A673 (cell line): ENCODE measurements around the gene ZNF25. TPM values are rescaled to one million over a fixed set of nuclear protein-coding genes. Genes with fewer than 3 reads are reported as not detected.
"Not testable (repeated sequence)": the region's sequence is repeated elsewhere in the genome, so short reads cannot be mapped to it uniquely, and the experiment has no call there.

ENCODE experiments used
- Bru-seq: library from RNA; stranded (reverse); fragments of 400-500 nt; gene quantifications from one replicate; lab custom pipeline; 2021; lab: Mats Ljungman, UMichigan
- BruChase-seq, 2 experiments: library from RNA; stranded (reverse); fragments of 400-500 nt; gene quantifications; one replicate each; lab custom pipeline; 2021; lab: Mats Ljungman, UMichigan
- BruUV-seq: library from RNA; stranded (reverse); fragments of 400-500 nt; replicated peaks from 2 replicates; lab custom pipeline; 2021; lab: Mats Ljungman, UMichigan
- CTCF ChIA-PET: fragments of 300-600 bp; sonication (Branson Sonifier 250); formaldehyde crosslinking; loops from one replicate; lab custom pipeline; 2022; ENCODE audit warnings: antibody characterized with exemption; lab: Charles Lee
- POLR2A ChIA-PET: fragments of 300-600 bp; sonication (Branson Sonifier 250); formaldehyde crosslinking; loops from one replicate; lab custom pipeline; 2022; ENCODE audit warnings: antibody characterized with exemption; ENCODE audit not compliant: low non-redundant PET; lab: Charles Lee
- DNase-seq: peaks from one replicate; pipeline ENCODE4 v3.0.0-alpha.2; 2015; ENCODE audit warnings: low spot score
- H3K27ac ChIP-seq: fragments of 200-600 bp; sonication (generic); 2 replicates; pipeline ENCODE4 v1.5.1; 2016; ENCODE audit warnings: mixed run types, low read depth, mild to moderate bottlenecking, mixed read lengths, antibody characterized with exemption, low read length; ENCODE audit not compliant: poor library complexity, severe bottlenecking
- H3K27me3 ChIP-seq: fragments of 200-600 bp; sonication (generic); replicated peaks from 2 replicates; pipeline ENCODE4 v1.6.1; 2017; ENCODE audit warnings: mixed run types, low read depth, mild to moderate bottlenecking, mixed read lengths, antibody characterized with exemption, low read length; ENCODE audit not compliant: insufficient read depth, poor library complexity
- H3K36me3 ChIP-seq: fragments of 200-600 bp; sonication (generic); 2 replicates; pipeline ENCODE4 v1.6.1; 2016; ENCODE audit warnings: mixed run types, mild to moderate bottlenecking, mixed read lengths, antibody characterized with exemption, low read length; ENCODE audit not compliant: insufficient read depth, poor library complexity, severe bottlenecking
- H3K4me1 ChIP-seq: fragments of 200-600 bp; sonication (generic); 2 replicates; pipeline ENCODE4 v1.6.1; 2017; ENCODE audit warnings: mixed run types, mild to moderate bottlenecking, mixed read lengths, antibody characterized with exemption, low read length; ENCODE audit not compliant: insufficient read depth, poor library complexity, severe bottlenecking
- H3K4me3 ChIP-seq: fragments of 200-600 bp; sonication (generic); 2 replicates; pipeline ENCODE4 v1.5.1; 2016; ENCODE audit warnings: low read depth, mixed run types, mild to moderate bottlenecking, mixed read lengths, low read length; ENCODE audit not compliant: poor library complexity, severe bottlenecking
- H3K9me3 ChIP-seq: fragments of 200-600 bp; sonication (generic); 2 replicates; pipeline ENCODE4 v1.6.1; 2016; ENCODE audit warnings: mixed run types, low read depth, mild to moderate bottlenecking, mixed read lengths, antibody characterized with exemption, low read length; ENCODE audit not compliant: poor library complexity, severe bottlenecking
- CTCF ChIP-seq: fragments of 300-800, 200-600 bp; sonication (generic); conservative IDR thresholded peaks from 2 replicates; pipeline ENCODE4 v1.5.1; 2017; ENCODE audit warnings: low read depth, mild to moderate bottlenecking, antibody characterized with exemption, low read length, moderate library complexity, mixed read lengths
- EZH2 ChIP-seq: fragments of 200-600 bp; sonication (generic); IDR thresholded peaks from 2 replicates; pipeline ENCODE4 v1.6.1; 2017; ENCODE audit warnings: borderline replicate concordance, low read depth, mild to moderate bottlenecking, mixed read lengths, antibody characterized with exemption, low read length; ENCODE audit not compliant: poor library complexity, severe bottlenecking
- intact Hi-C: fragments of 100-400 bp; cut with micrococcal nuclease; formaldehyde crosslinking; loops from one replicate; pipeline ENCODE4 v1.10.0; 2022; ENCODE audit not compliant: unreplicated experiment
- long read RNA-seq: library from polyadenylated mRNA; stranded (forward); transcript quantifications from one replicate; pipeline ENCODE4 v2.0.0, GENCODE V29; 2022
- total RNA-seq: library from RNA; stranded (reverse); gene quantifications from 2 replicates; pipeline ENCODE4 v1.2.3, GENCODE V29; 2021

Gene ZNF25
- total RNA-seq (5.8 and 6.7 TPM in 2 replicates), Bru-seq, nascent RNA (percentile 71 among the genes with signal in this experiment), BruChase-seq, experiment 1, labeled RNA remaining after a 2-hour chase (percentile 72 among the genes with signal in this experiment), BruChase-seq, experiment 2, labeled RNA remaining after a 6-hour chase (percentile 70 among the genes with signal in this experiment)
- long read RNA-seq, full-length matches to known transcripts: 7 of 14 reads
- long read RNA-seq, partial matches to known transcripts: 1 of 14 reads
- long read RNA-seq, other reads (novel, unspliced or antisense): 6 of 14 reads

GRCh38 chr10:37976091-37976879 is at the start of gene ZNF25:
TSS of gene ZNF25 (minus strand) at chr10:37976647. CDS start at chr10:37971722, 4,925 bp downstream.
- peak; percentile 98 for DNase-seq
- TSS peak; percentile 46 for BruUV-seq
- Histone ChIP-seq H3K9me3 (peaks cover 6% of the 10 kb centered on the region), H3K4me3 (peak within 1 kb of the TSS; percentile 79), H3K36me3 (no peaks in the 10 kb centered on the region), H3K27ac (peak within 1 kb of the TSS; percentile 92), H3K4me1 (no peaks in the 10 kb centered on the region), H3K27me3 (no peaks in the 10 kb centered on the region)
- ChIA-PET POLR2A (no interaction called here), CTCF (interaction anchor here (0.5 to 1.0 kb wide), 8 partner anchors 12 to 496 kb away, joined by 3 to 6 read pairs (median 5); partner anchors contain the start of gene ZNF33A)
- intact Hi-C loops: loop anchor here (1.0 to 10.0 kb wide), 3 partner anchors 34 to 389 kb away; partner anchors contain the start of genes ZNF248 and ZNF33A
- TF ChIP-seq CTCF (peak; percentile 95), EZH2 (no peak)

GRCh38 chr10:38025283-38025682 is 48.8 kb upstream of the ZNF25 start:
- DNase-seq: no peak
- H3K27ac ChIP-seq: no peak overlapping the region
- no TSS peak for BruUV-seq
- no peak overlapping the region for H3K4me3 ChIP-seq
- H3K36me3 ChIP-seq: peaks cover 31% of the 10 kb centered on the region
- intact Hi-C loops: no loop called here
- no peaks in the 10 kb centered on the region for H3K9me3 ChIP-seq
- H3K4me1 ChIP-seq: no peaks in the 10 kb centered on the region
- CTCF ChIA-PET: no interaction called here
- POLR2A ChIA-PET: no interaction called here
- H3K27me3 ChIP-seq: no peaks in the 10 kb centered on the region
- TF ChIP-seq CTCF (no peak), EZH2 (no peak)

DNA sequence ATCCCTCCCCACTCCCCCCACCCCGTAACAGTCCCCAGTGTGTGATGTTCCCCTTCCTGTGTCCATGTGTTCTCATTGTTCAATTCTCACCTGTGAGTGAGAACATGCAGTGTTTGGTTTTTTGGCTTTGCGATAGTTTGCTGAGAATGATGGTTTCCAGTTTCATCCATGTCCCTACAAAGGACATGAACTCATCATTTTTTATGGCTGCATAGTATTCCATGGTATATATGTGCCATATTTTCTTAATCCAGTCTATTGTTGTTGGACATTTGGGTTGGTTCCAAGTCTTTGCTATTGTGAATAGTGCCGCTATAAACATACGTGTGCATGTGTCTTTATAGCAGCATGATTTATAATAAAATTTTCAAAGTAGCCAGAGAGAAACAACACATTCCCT is 42.7 kb upstream of the ZNF25 start:
- H3K4me3 ChIP-seq, H3K27me3 ChIP-seq, H3K4me1 ChIP-seq, H3K9me3 ChIP-seq, BruUV-seq, H3K27ac ChIP-seq, POLR2A ChIA-PET, intact Hi-C loops, CTCF ChIA-PET, DNase-seq: not testable (repeated sequence)
- H3K36me3 ChIP-seq: peaks cover 45% of the 10 kb centered on the region
